Endometrium (tissue), 2 donors: ENCODE data around the gene C17orf107.

Experiments used
- FAIRE-seq: peaks from 2 replicates; lab custom pipeline; 2012; peaks lifted over from hg19 to GRCh38; lab: Jason Lieb, UNC
- donor health status: control.
- donor health status: control.

Gene C17orf107

DNA sequence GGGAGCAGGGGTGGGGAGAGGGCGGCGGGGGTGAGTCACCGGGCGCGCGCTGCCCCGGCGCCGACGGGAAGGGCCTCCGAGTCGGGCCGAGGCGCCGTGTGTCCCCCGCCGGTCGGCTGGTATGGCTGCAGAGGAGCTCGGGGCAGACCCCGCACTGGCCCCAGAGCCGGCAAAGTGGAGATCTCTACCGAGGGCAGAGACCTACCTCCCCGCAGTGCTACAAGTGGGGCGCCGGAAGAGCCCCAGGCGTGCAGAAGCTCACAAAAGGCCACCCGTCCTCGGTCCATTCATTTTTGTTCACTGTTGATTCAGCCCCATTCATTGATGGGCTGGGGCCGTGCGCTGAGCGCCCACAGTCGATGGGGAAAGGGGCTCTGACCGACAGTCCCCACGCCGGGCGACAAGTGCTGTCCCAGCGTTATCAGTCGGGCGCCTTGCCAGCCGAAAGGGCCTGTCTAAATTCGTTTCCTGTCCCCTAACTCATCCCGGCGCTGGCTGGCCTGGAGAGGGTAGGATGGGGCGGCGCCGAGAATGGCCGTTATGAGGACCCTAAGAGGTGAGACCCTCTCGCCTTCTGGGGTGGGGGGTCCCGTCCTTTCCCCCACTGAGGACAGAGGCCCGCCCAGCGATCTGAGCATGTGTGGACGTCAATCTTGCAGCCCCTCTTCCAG is 50.9 kb downstream of the C17orf107 start:
- no peak for FAIRE-seq

DNA sequence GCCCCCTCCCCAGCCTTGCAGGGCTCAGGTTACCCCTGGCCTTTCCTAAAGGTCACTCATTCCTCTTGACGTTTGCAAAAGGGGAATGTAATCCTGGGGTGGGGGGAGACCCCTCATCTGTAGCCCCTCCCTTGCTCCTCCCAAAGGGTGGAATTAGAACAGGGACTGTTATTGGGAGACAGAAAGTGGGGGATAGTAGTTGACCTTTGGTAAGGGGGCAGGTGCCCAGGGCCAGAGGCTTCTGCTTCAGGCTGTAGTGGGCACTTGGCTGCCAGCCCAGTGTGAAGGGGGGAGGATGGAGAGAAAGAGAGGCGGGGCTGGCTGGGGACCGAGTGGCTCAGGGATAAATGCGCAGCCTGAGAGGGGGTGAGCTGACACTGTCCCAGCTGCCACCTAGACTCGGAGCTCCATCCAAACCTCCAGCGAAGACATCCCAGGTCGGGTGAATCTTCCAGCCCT is 51.4 kb downstream of the C17orf107 start, which contains the start of gene ENO3:
Gene ENO3, plus strand, starts transcription at position 374 of the 459 bp plus-strand sequence. CDS start 711 bp downstream, outside the sequence.
- no peak for FAIRE-seq

DNA sequence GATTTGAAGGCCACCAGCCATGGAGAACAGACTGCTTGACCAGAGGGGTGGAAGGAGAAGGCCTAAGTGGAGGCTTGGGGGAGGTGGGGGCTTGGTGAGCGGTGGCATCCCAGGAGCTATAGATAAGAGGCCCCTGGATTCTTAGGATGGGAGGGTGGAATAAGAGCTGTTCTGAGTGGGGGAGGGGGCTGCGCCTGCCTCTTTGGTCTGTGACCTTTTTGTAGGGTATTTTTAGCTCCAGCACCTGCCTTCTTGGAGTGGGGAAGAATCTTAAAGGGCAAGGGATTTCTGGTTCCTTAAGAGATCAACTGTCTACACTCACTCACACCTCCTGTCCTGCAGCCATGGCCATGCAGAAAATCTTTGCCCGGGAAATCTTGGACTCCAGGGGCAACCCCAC is 52.1 kb downstream of the C17orf107 start:
- no peak for FAIRE-seq
